GM12891 (cell line): ENCODE measurements around the gene NUDCD3.

Experiments used
- DNase-seq: peaks from one replicate; pipeline ENCODE4 v3.0.0; 2011; ENCODE audit warnings: low spot score; ENCODE audit not compliant: insufficient read length
- FAIRE-seq: peaks from 2 replicates; lab custom pipeline; 2011; peaks lifted over from hg19 to GRCh38; lab: Jason Lieb, UNC
- PAX5 ChIP-seq: IDR thresholded peaks from 2 replicates; pipeline ENCODE4 v1.6.1; 2011; ENCODE audit warnings: low read length, moderate library complexity, mild to moderate bottlenecking; ENCODE audit not compliant: insufficient read depth, severe bottlenecking
- POLR2A ChIP-seq: IDR thresholded peaks from 2 replicates; pipeline ENCODE4 v1.6.1; 2011; ENCODE audit warnings: low read depth, low read length, control low read depth
- POLR2AphosphoS5 ChIP-seq: IDR thresholded peaks from 2 replicates; pipeline ENCODE4 v1.6.1; 2011; ENCODE audit warnings: low read depth, low read length, control low read depth
- POU2F2 ChIP-seq: IDR thresholded peaks from 2 replicates; pipeline ENCODE4 v1.6.1; 2011; ENCODE audit warnings: low read depth, mild to moderate bottlenecking, control low read depth, low read length, moderate library complexity
- SPI1 ChIP-seq: IDR thresholded peaks from 2 replicates; pipeline ENCODE4 v1.6.1; 2011; ENCODE audit warnings: low read depth, low read length, control low read depth
- TAF1 ChIP-seq: IDR thresholded peaks from 2 replicates; pipeline ENCODE4 v1.6.1; 2011; ENCODE audit warnings: low read depth, low read length, control low read depth

The NUDCD3 gene

GRCh38 chr7:44394636-44395035 lies 95.8 kb downstream of the NUDCD3 start:
- DNase-seq, result no peak
- TF ChIP-seq SPI1, result no peak
- TF ChIP-seq TAF1, result no peak
- no peak for TF ChIP-seq POLR2AphosphoS5
- no peak for TF ChIP-seq PAX5
- TF ChIP-seq POLR2A, result no peak
- TF ChIP-seq POU2F2, result no peak
- no peak for FAIRE-seq

GRCh38 chr7:44394112-44394447 lies 96.4 kb downstream of the NUDCD3 start:
- no peak for TF ChIP-seq PAX5
- TF ChIP-seq SPI1, result no peak
- TF ChIP-seq TAF1, result no peak
- TF ChIP-seq POLR2A, result no peak
- TF ChIP-seq POLR2AphosphoS5, result no peak
- TF ChIP-seq POU2F2, result no peak
- FAIRE-seq, result no peak
- no peak for DNase-seq

GRCh38 chr7:44393238-44394111 lies 97.0 kb downstream of the NUDCD3 start:
- TF ChIP-seq POU2F2 (no peak), POLR2AphosphoS5 (no peak), POLR2A (no peak), SPI1 (no peak), TAF1 (no peak), PAX5 (no peak)
- DNase-seq, result no peak
- no peak for FAIRE-seq

GRCh38 chr7:44392618-44393010 lies 97.8 kb downstream of the NUDCD3 start:
- FAIRE-seq, result no peak
- DNase-seq, result no peak
- no peak for TF ChIP-seq POLR2AphosphoS5
- TF ChIP-seq SPI1, result no peak
- TF ChIP-seq POLR2A, result no peak

GRCh38 chr7:44391746-44392617 lies 98.5 kb downstream of the NUDCD3 start:
- DNase-seq (no peak), FAIRE-seq (no peak)
- TF ChIP-seq SPI1, result no peak
- no peak for TF ChIP-seq PAX5
- TF ChIP-seq POLR2A, result no peak
- no peak for TF ChIP-seq POLR2AphosphoS5
- TF ChIP-seq TAF1, result no peak
- TF ChIP-seq POU2F2, result no peak

- no peak for DNase-seq
- FAIRE-seq, result no peak
- TF ChIP-seq POLR2AphosphoS5 (no peak), POU2F2 (no peak)
Observed at GRCh38 chr7:44391171-44391570, 99.3 kb downstream of the NUDCD3 start.

GRCh38 chr7:44390701-44391100 lies 99.8 kb downstream of the NUDCD3 start:
- DNase-seq (no peak), FAIRE-seq (no peak)
- TF ChIP-seq POLR2AphosphoS5 (no peak), PAX5 (no peak), POU2F2 (no peak), POLR2A (no peak), SPI1 (no peak), TAF1 (no peak)

GRCh38 chr7:44388089-44388970 lies 102.1 kb downstream of the NUDCD3 start:
- TF ChIP-seq POLR2AphosphoS5 (no peak), POLR2A (no peak), SPI1 (no peak), TAF1 (no peak), POU2F2 (no peak), PAX5 (no peak)
- DNase-seq (no peak), FAIRE-seq (no peak)

GRCh38 chr7:44387389-44387788 lies 103.1 kb downstream of the NUDCD3 start:
- DNase-seq (no peak), FAIRE-seq (no peak)
- TF ChIP-seq PAX5 (no peak), SPI1 (no peak), POLR2A (no peak), TAF1 (no peak), POU2F2 (no peak), POLR2AphosphoS5 (no peak)
